ENCODE measurements around the gene KCNQ1. TPM values are rescaled to one million over a fixed set of nuclear protein-coding genes. Genes with fewer than 3 reads are reported as not detected.

KCNQ1 gene
- total and polyA plus RNA-seq, 2 donors (not counting 1 experiment from before 2014, with no cell fraction given): 21.5 to 28.8 TPM

DNA sequence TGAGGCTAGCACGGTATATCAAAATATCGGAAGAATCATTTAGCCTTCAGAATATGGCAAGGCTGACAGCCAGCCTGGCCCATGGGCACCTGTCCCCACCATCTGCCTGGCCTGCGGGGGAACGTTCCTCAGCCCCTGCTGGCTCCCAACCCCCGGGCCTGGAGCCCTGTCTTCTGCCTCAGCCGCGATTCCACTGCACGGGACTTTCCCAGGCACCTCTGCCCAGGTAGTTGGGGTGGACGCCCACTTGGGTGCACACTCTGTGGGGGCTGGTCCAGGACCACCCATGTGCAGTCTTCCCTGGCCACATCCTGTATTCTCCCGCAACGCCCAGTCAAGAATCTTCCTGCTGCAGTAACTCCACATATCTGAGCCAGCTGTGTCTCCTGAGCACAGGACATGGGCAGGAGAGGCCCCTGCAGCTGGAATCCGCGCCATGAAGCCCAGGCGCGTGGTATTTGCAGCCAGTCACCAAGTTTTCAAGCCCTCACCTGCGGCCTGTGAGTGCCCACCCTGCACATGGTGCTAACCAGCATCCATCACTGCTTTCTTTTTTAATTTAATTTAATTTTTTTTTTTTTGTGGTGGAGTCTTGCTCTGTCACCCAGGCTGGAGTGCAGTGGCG is 77.9 kb downstream of the KCNQ1 start:
- ChIA-PET CTCF (interaction anchor here (0.6 to 1.8 kb wide), 4 partner anchors 9 to 1017 kb away, joined by 3 to 11 read pairs (median 3); no protein-coding TSS in a partner anchor), POLR2A (interaction anchor here (0.6 kb wide), 1 partner anchor 573 kb away, joined by 5 read pairs; no protein-coding TSS in a partner anchor)
- H3K4me1 Mint-ChIP-seq: peaks cover 38% of the 10 kb centered on the region
- H3K27ac ChIP-seq (ENCODE audit: low read length in 2 of 2): no peak overlapping the region
- H3K9ac ChIP-seq (ENCODE audit: low read length): no peak overlapping the region
- H3K4me2 ChIP-seq (replicated peaks; ENCODE audit: low read depth, low read length, poor library complexity, severe bottlenecking): no peak overlapping the region
- H3K79me2 ChIP-seq (ENCODE audit: control insufficient read depth, insufficient read depth, low read length): no peaks in the 10 kb centered on the region
- H3K4me3 ChIP-seq (ENCODE audit: control extremely low read depth in 1 of 5, extremely low read depth in 1 of 5, insufficient read depth in 1 of 5, low read depth in 2 of 5, low read length in 4 of 5): no peak overlapping the region
- WGBS (ENCODE audit: insufficient coverage): 98% methylated on average over 15 of the region's 17 CpGs
- peaks cover 34% of the 10 kb centered on the region for H4K20me1 ChIP-seq (ENCODE audit: control insufficient read depth, insufficient read depth, low read length, poor library complexity, severe bottlenecking)
- no peaks in the 10 kb centered on the region for H3K27me3 Mint-ChIP-seq
- ATAC-seq (ENCODE audit: low read depth): no peak
- intact Hi-C loops (cut with micrococcal nuclease): no loop called here
- DNase-seq: no peak
- TF ChIP-seq EZH2 (IDR thresholded peaks at IDR 0.05; ENCODE audit: borderline replicate concordance, insufficient read depth, low read depth, low read length, poor library complexity, severe bottlenecking): no peak
- TF ChIP-seq, protein P1, sequence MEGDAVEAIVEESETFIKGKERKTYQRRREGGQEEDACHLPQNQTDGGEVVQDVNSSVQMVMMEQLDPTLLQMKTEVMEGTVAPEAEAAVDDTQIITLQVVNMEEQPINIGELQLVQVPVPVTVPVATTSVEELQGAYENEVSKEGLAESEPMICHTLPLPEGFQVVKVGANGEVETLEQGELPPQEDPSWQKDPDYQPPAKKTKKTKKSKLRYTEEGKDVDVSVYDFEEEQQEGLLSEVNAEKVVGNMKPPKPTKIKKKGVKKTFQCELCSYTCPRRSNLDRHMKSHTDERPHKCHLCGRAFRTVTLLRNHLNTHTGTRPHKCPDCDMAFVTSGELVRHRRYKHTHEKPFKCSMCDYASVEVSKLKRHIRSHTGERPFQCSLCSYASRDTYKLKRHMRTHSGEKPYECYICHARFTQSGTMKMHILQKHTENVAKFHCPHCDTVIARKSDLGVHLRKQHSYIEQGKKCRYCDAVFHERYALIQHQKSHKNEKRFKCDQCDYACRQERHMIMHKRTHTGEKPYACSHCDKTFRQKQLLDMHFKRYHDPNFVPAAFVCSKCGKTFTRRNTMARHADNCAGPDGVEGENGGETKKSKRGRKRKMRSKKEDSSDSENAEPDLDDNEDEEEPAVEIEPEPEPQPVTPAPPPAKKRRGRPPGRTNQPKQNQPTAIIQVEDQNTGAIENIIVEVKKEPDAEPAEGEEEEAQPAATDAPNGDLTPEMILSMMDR (IDR thresholded peaks at IDR 0.05): no peak
- H3K4me3 Mint-ChIP-seq: no peak overlapping the region
- H3K27me3 ChIP-seq (replicated peaks in 1 of 4; ENCODE audit: control extremely low read depth in 1 of 4, control insufficient read depth in 3 of 4, insufficient read depth in 4 of 4, low read length in 3 of 4): no peaks in the 10 kb centered on the region
- no peaks in the 10 kb centered on the region for H3K9me3 Mint-ChIP-seq (ENCODE audit: insufficient read depth)
- no peaks in the 10 kb centered on the region for H3K9me3 ChIP-seq (ENCODE audit: control extremely low read depth in 1 of 3, control insufficient read depth in 2 of 3, insufficient read depth in 1 of 3, low read length in 2 of 3)
- H3K36me3 ChIP-seq (replicated peaks in 1 of 2; ENCODE audit: control extremely low read depth in 1 of 2, control insufficient read depth in 1 of 2, extremely low read depth in 1 of 2, insufficient read depth in 2 of 2, low read length in 1 of 2): no peaks in the 10 kb centered on the region
- peaks cover 25 to 37% of the 10 kb centered on the region in 2 donors for H3K4me1 ChIP-seq (ENCODE audit: control insufficient read depth in 2 of 2, insufficient read depth in 2 of 2, low read length in 2 of 2)
- H3K27ac Mint-ChIP-seq: no peak overlapping the region
- H2AFZ ChIP-seq (ENCODE audit: insufficient read depth, low read depth, low read length, poor library complexity, severe bottlenecking): no peak overlapping the region

DNA sequence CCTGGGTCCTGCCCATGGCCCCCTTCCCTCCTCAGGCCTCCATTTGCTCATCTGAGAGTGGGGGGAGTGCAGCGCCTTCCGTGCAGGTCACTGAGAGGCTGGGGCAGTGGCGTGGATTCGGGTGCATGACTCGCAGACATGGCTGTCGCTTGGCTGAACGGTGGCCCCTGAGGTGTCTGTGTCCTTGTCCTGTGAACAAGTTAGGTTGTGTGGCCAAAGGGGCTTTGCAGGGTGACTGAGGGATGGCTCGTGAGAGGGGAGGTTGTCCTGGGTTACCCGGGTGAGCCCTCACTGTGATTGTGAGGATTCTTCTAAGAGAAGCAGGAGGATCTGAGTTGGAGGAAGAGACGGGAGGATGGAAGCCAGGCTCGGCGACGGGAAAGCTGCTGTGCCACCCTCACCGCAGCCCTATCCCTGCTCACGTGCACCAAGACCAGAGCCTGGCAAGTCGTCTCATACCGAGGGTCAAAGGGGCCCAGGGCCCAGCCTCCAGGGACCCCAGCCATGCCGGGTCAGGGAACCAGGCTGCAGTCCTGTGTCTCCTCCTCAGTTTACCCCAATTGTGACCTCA is 79.1 kb downstream of the KCNQ1 start:
- no peak for DNase-seq
- H3K27ac Mint-ChIP-seq: no peak overlapping the region
- Histone ChIP-seq H3K4me2 (replicated peaks; ENCODE audit: low read depth, low read length, poor library complexity, severe bottlenecking) (no peak overlapping the region), H3K9ac (ENCODE audit: low read length) (no peak overlapping the region), H3K4me3 (ENCODE audit: control extremely low read depth in 1 of 5, extremely low read depth in 1 of 5, insufficient read depth in 1 of 5, low read depth in 2 of 5, low read length in 4 of 5) (no peak overlapping the region), H3K27ac (ENCODE audit: low read length in 2 of 2) (no peak overlapping the region), H3K4me1 (ENCODE audit: control insufficient read depth in 2 of 2, insufficient read depth in 2 of 2, low read length in 2 of 2) (peaks cover 25 to 41% of the 10 kb centered on the region in 2 donors), H4K20me1 (ENCODE audit: control insufficient read depth, insufficient read depth, low read length, poor library complexity, severe bottlenecking) (peaks cover 26% of the 10 kb centered on the region), H3K36me3 (replicated peaks in 1 of 2; ENCODE audit: control extremely low read depth in 1 of 2, control insufficient read depth in 1 of 2, extremely low read depth in 1 of 2, insufficient read depth in 2 of 2, low read length in 1 of 2) (peaks cover 0 to 4% of the 10 kb centered on the region in 2 experiments), H3K27me3 (replicated peaks in 1 of 4; ENCODE audit: control extremely low read depth in 1 of 4, control insufficient read depth in 3 of 4, insufficient read depth in 4 of 4, low read length in 3 of 4) (no peaks in the 10 kb centered on the region), H2AFZ (ENCODE audit: insufficient read depth, low read depth, low read length, poor library complexity, severe bottlenecking) (no peak overlapping the region), H3K79me2 (ENCODE audit: control insufficient read depth, insufficient read depth, low read length) (no peaks in the 10 kb centered on the region), H3K9me3 (ENCODE audit: control extremely low read depth in 1 of 3, control insufficient read depth in 2 of 3, insufficient read depth in 1 of 3, low read length in 2 of 3) (no peaks in the 10 kb centered on the region)
- no peaks in the 10 kb centered on the region for H3K27me3 Mint-ChIP-seq
- ChIA-PET CTCF (interaction anchor here (0.7 kb wide), 1 partner anchor 17 kb away, joined by 3 read pairs; no protein-coding TSS in a partner anchor), POLR2A (no interaction called here)
- no peak for ATAC-seq (ENCODE audit: low read depth)
- peak overlapping the region; percentile 23 for H3K4me3 Mint-ChIP-seq
- 96% methylated on average over 18 of the region's 18 CpGs for WGBS (ENCODE audit: insufficient coverage)
- H3K9me3 Mint-ChIP-seq (ENCODE audit: insufficient read depth): no peaks in the 10 kb centered on the region
- H3K4me1 Mint-ChIP-seq: peaks cover 44% of the 10 kb centered on the region
- TF ChIP-seq, protein P1 (IDR thresholded peaks at IDR 0.05): no peak
- TF ChIP-seq EZH2 (IDR thresholded peaks at IDR 0.05; ENCODE audit: borderline replicate concordance, insufficient read depth, low read depth, low read length, poor library complexity, severe bottlenecking): no peak
- intact Hi-C loops (cut with micrococcal nuclease): no loop called here

All from B cell (primary cell).